HL-60 (cell line): ENCODE measurements around the gene OR2M3.

Experiments
- DNase-seq, 2 experiments: peaks; one replicate each; pipeline ENCODE4 v3.0.0-alpha.2; 2010 to 2020; ENCODE audit warnings: low read depth in 1 of 2, low spot score in 1 of 2
- H3K27ac ChIP-seq: fragments of 250-450 bp; sonication (Bioruptor Pico); replicated peaks from 2 replicates; pipeline ENCODE4 v1.5.1; 2020; ENCODE audit warnings: mild to moderate bottlenecking, moderate library complexity
- H3K27me3 ChIP-seq: fragments of 250-450 bp; sonication (Bioruptor Pico); 2 replicates; pipeline ENCODE4 v1.5.1; 2021; ENCODE audit warnings: mild to moderate bottlenecking, moderate library complexity; ENCODE audit not compliant: insufficient read depth, poor library complexity, severe bottlenecking
- H3K4me3 ChIP-seq: replicated peaks from 2 replicates; pipeline ENCODE4 v1.5.1; 2011; ENCODE audit warnings: mild to moderate bottlenecking, control low read depth, low read length; ENCODE audit not compliant: insufficient read depth
- CTCF ChIP-seq: IDR thresholded peaks from one replicate; pipeline ENCODE4 v1.5.1; 2011; ENCODE audit warnings: low read length, control low read depth, inconsistent platforms; ENCODE audit not compliant: insufficient read depth
- GABPA ChIP-seq: IDR thresholded peaks from 2 replicates; pipeline ENCODE4 v1.6.1; 2012; ENCODE audit warnings: low read depth
- POLR2AphosphoS5 ChIP-seq: IDR thresholded peaks from 2 replicates; pipeline ENCODE4 v1.6.1; 2012; ENCODE audit warnings: low read depth
- REST ChIP-seq: IDR thresholded peaks from 2 replicates; pipeline ENCODE4 v1.6.1; 2012; ENCODE audit warnings: low read depth; ENCODE audit not compliant: insufficient replicate concordance
- SPI1 ChIP-seq: IDR thresholded peaks from 2 replicates; pipeline ENCODE4 v1.6.1; 2012; ENCODE audit warnings: low read depth, mild to moderate bottlenecking, borderline replicate concordance

The OR2M3 gene

GRCh38 chr1:248194117-248194516 is 2.9 kb upstream of the OR2M3 start:
- H3K4me3 ChIP-seq, result no peak overlapping the region
- H3K27me3 ChIP-seq, result no peaks in the 10 kb centered on the region
- no peak for DNase-seq
- H3K27ac ChIP-seq, result no peak overlapping the region
- TF ChIP-seq GABPA (no peak), SPI1 (no peak), POLR2AphosphoS5 (no peak), REST (no peak), CTCF (no peak)

GRCh38 chr1:248215880-248216279 is 18.8 kb downstream of the OR2M3 start:
- Histone ChIP-seq H3K27ac (no peak overlapping the region), H3K4me3 (no peak overlapping the region), H3K27me3 (no peaks in the 10 kb centered on the region)
- TF ChIP-seq SPI1, result no peak
- no peak for TF ChIP-seq CTCF
- no peak for TF ChIP-seq POLR2AphosphoS5
- no peak for TF ChIP-seq GABPA
- TF ChIP-seq REST, result no peak
- no peak for DNase-seq

- Histone ChIP-seq H3K27me3 (no peaks in the 10 kb centered on the region), H3K27ac (no peak overlapping the region), H3K4me3 (no peak overlapping the region)
- no peak for DNase-seq
- no peak for TF ChIP-seq SPI1
- TF ChIP-seq REST, result no peak
Observed at GRCh38 chr1:248225537-248225936, 28.5 kb downstream of the OR2M3 start.

- H3K27ac ChIP-seq, result no peak overlapping the region
- TF ChIP-seq SPI1 (no peak), REST (no peak), GABPA (no peak), CTCF (no peak), POLR2AphosphoS5 (no peak)
- H3K4me3 ChIP-seq, result no peak overlapping the region
- DNase-seq, result no peak
- no peaks in the 10 kb centered on the region for H3K27me3 ChIP-seq
Observed at GRCh38 chr1:248229360-248229908, 32.4 kb downstream of the OR2M3 start.
